Activated CD4-positive, alpha-beta T cell treated with anti-CD3 and anti-CD28 coated beads, Interleukin-2, amount 10 ng/mL, durations not matched to agents 7 days and 5 days (primary cell): ENCODE results near the gene GIGYF2. TPM values are rescaled to one million over a fixed set of nuclear protein-coding genes. Genes with fewer than 3 reads are reported as not detected.

ENCODE experiments used
- CTCF ChIA-PET: fragments of 350-600 bp; sonication (Branson Sonifier 250); formaldehyde crosslinking; loops from one replicate; lab custom pipeline; 2021; ENCODE audit warnings: antibody characterized with exemption; lab: Charles Lee
- POLR2A ChIA-PET: fragments of 350-600 bp; sonication (Branson Sonifier 250); formaldehyde crosslinking; loops from one replicate; lab custom pipeline; 2021; ENCODE audit warnings: antibody characterized with exemption; lab: Charles Lee
- DNase-seq: peaks from one replicate; pipeline ENCODE4 v3.0.0-alpha.2; 2020
- H3K27ac Mint-ChIP-seq: one replicate; pipeline ENCODE4 v1.8.0; 2021; ENCODE audit warnings: mild to moderate bottlenecking, moderate library complexity, mixed read lengths
- H3K27me3 Mint-ChIP-seq: one replicate; pipeline ENCODE4 v1.8.0; 2021; ENCODE audit warnings: mixed read lengths
- H3K36me3 Mint-ChIP-seq: one replicate; pipeline ENCODE4 v1.8.0; 2021; ENCODE audit warnings: low read depth, mixed read lengths
- H3K4me1 Mint-ChIP-seq: one replicate; pipeline ENCODE4 v1.8.0; 2021; ENCODE audit warnings: mixed read lengths
- H3K4me3 Mint-ChIP-seq: one replicate; pipeline ENCODE4 v1.8.0; 2021; ENCODE audit warnings: mild to moderate bottlenecking, moderate library complexity, mixed read lengths
- H3K9me3 Mint-ChIP-seq: one replicate; pipeline ENCODE4 v1.8.0; 2021; ENCODE audit warnings: mixed read lengths
- total RNA-seq, 2 experiments: library from RNA; stranded (reverse); gene quantifications; one replicate each; pipeline ENCODE4 v1.2.3, GENCODE V29; 2021

The GIGYF2 gene
- total RNA-seq, 2 experiments from 2014 or later = 54.3 to 58.7 TPM

DNA sequence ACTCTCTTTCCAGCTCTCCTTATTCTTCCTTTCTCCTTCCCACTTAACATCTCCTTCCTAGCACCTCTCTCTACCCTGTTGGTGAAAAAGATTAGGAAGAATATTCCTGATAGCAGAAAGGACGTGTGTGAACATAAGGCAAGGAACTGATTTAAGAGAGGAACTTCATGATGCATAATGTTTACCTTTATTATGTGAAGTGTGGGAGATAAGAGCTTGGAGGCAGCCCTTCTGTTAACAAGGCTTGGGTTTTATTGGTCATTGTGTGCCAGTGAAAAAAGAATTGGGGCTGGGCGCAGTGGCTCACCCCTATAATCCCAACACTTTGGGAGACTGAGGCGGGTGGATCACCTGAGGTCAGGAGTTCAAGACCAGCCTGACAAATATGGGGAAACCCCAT, 44.8 kb downstream of the GIGYF2 start:
- no peaks in the 10 kb centered on the region for H3K9me3 Mint-ChIP-seq
- peaks cover 12% of the 10 kb centered on the region for H3K4me1 Mint-ChIP-seq
- POLR2A ChIA-PET = no interaction called here
- H3K27me3 Mint-ChIP-seq = no peaks in the 10 kb centered on the region
- CTCF ChIA-PET = interaction anchor here (1.2 kb wide), 1 partner anchor 13 kb away, joined by 4 read pairs; no protein-coding TSS in a partner anchor
- peaks cover 20% of the 10 kb centered on the region for H3K36me3 Mint-ChIP-seq
- H3K4me3 Mint-ChIP-seq = no peak overlapping the region
- H3K27ac Mint-ChIP-seq = no peak overlapping the region
- no peak for DNase-seq

DNA sequence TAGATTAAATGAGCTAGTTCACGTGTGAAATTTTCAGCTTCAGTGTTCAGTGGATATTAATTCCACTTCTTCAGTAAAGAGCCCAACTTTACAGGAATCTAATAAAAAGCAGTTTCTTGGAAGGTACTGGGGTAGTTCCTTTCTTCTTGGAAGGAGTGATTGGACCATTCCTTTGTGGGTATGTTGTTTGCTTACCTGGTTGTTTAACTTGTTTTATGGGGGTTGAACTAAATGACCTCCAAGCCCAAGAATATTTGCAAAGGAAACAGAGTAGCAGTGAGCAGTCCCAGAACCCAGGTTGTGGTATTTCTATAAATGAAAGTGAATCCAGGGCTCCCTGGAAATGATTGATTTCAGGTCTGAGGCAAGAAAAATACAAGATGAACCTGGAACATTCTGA, 47.8 kb downstream of the GIGYF2 start:
- H3K36me3 Mint-ChIP-seq = peaks cover 29% of the 10 kb centered on the region
- no peaks in the 10 kb centered on the region for H3K9me3 Mint-ChIP-seq
- no peaks in the 10 kb centered on the region for H3K27me3 Mint-ChIP-seq
- H3K27ac Mint-ChIP-seq = no peak overlapping the region
- no peak overlapping the region for H3K4me3 Mint-ChIP-seq
- ChIA-PET CTCF (interaction anchor here (1.4 kb wide), 1 partner anchor 50 kb away, joined by 3 read pairs; no protein-coding TSS in a partner anchor), POLR2A (no interaction called here)
- peaks cover 16% of the 10 kb centered on the region for H3K4me1 Mint-ChIP-seq
- DNase-seq = no peak

DNA sequence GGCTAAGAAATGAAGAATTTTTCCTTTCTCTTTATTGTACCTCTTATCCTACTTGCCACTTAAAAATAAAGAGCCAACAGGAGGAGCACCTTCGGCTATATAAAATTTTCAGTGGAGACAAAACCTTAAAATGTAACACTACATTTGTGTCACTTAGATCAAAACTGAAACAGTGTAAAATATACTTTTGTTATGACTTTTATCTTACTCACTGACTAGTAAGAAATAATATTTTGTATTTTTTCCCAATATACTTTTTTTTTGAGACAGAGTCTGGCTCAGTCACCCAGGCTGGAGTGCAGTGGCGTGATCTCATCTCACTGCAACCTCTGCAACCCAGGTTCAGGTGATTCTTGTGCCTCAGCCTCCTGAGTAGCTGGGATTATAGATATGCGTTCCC, 50.9 kb downstream of the GIGYF2 start:
- DNase-seq = no peak

DNA sequence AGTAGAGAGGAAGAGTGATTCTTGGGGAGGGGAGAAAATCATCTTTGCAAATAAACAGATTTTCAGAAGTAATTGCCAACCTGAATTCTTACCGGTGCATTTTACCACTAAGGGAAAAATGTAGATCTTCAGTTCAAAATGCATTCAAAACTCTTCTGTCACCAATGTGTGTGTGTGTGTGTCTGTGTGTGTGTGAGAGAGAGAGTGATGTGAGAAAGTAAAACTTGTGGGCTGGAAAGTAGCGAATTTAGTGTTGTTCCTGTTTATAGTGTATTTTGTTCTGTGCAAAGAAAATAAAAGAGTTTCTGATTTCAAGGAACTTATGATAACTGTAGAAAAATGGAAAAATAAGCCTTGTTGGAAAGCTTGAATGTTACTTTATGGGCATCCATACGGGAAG, 52.2 kb downstream of the GIGYF2 start:
- CTCF ChIA-PET = no interaction called here
- peaks cover 21% of the 10 kb centered on the region for H3K36me3 Mint-ChIP-seq
- no peaks in the 10 kb centered on the region for H3K27me3 Mint-ChIP-seq

More for the DNA sequence above, 50.9 kb downstream of the GIGYF2 start:
- Mint-ChIP-seq H3K9me3 (no peaks in the 10 kb centered on the region), H3K4me3 (no peak overlapping the region), H3K4me1 (peaks cover 16% of the 10 kb centered on the region), H3K27me3 (no peaks in the 10 kb centered on the region), H3K27ac (no peak overlapping the region), H3K36me3 (peaks cover 29% of the 10 kb centered on the region)
- POLR2A ChIA-PET = no interaction called here
- CTCF ChIA-PET = no interaction called here

DNA sequence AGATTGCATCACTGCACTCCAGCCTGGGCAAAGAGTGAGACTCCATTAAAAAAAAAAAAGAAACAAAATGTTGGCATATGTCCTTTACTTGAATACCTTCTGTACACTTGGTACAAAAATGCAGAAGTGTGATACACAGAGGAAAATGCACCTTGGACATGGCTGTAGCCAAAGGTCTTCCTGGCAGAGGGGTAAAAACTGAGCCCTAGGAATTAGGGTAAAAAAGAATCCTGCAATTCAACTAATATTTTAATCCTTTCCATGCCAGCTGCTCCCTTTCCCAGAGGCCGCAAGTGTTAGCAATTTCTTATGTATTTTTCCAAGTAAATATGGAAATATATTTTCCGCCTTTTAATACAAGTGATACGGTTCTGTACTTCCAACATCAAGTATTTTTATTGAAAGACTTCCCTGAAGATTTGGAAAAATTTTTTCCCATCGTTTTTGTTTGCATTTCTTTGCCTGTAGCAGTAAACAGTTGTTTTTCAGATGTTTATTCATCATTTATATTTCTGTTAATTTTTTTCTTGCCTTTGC, 53.1 kb downstream of the GIGYF2 start:
- CTCF ChIA-PET = interaction anchor here (1.2 kb wide), 1 partner anchor 10 kb away, joined by 3 read pairs; no protein-coding TSS in a partner anchor
- no peak for DNase-seq
- no peak overlapping the region for H3K4me3 Mint-ChIP-seq

More for the DNA sequence above, 52.2 kb downstream of the GIGYF2 start:
- H3K4me1 Mint-ChIP-seq = peaks cover 11% of the 10 kb centered on the region
- no peaks in the 10 kb centered on the region for H3K9me3 Mint-ChIP-seq
- H3K4me3 Mint-ChIP-seq = no peak overlapping the region
- no peak overlapping the region for H3K27ac Mint-ChIP-seq
- DNase-seq = no peak
- POLR2A ChIA-PET = no interaction called here

DNA sequence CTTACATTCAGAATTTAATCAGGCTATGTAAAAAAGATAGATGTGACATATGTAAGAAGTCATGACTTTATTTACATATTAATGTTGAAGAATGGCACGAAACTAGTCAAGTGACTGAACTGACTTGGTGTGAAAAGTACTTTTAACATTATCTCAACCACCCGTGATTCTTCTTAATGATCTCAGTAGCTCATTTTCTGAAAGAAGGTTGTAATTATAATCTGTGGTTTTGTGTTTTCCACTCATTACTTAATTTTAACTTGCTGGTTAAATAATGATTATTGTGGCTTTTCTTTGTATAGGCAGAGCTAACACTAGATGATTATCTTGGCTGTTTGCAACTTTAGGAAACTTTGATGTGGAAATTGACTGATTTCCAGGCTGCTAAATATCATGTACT, 60.8 kb downstream of the GIGYF2 start:
- Mint-ChIP-seq H3K9me3 (no peaks in the 10 kb centered on the region), H3K27me3 (no peaks in the 10 kb centered on the region), H3K36me3 (peaks cover 28% of the 10 kb centered on the region), H3K4me1 (peaks cover 19% of the 10 kb centered on the region), H3K4me3 (no peak overlapping the region), H3K27ac (peak overlapping the region; percentile 9)
- DNase-seq = no peak
- ChIA-PET CTCF (interaction anchor here (0.6 to 1.4 kb wide), 4 partner anchors 9 to 64 kb away, joined by 3 to 4 read pairs (median 3); no protein-coding TSS in a partner anchor), POLR2A (no interaction called here)

More for the DNA sequence above, 53.1 kb downstream of the GIGYF2 start:
- H3K27ac Mint-ChIP-seq = no peak overlapping the region
- no peaks in the 10 kb centered on the region for H3K27me3 Mint-ChIP-seq
- peaks cover 4% of the 10 kb centered on the region for H3K4me1 Mint-ChIP-seq
- no peaks in the 10 kb centered on the region for H3K9me3 Mint-ChIP-seq
- peaks cover 21% of the 10 kb centered on the region for H3K36me3 Mint-ChIP-seq
- POLR2A ChIA-PET = no interaction called here

DNA sequence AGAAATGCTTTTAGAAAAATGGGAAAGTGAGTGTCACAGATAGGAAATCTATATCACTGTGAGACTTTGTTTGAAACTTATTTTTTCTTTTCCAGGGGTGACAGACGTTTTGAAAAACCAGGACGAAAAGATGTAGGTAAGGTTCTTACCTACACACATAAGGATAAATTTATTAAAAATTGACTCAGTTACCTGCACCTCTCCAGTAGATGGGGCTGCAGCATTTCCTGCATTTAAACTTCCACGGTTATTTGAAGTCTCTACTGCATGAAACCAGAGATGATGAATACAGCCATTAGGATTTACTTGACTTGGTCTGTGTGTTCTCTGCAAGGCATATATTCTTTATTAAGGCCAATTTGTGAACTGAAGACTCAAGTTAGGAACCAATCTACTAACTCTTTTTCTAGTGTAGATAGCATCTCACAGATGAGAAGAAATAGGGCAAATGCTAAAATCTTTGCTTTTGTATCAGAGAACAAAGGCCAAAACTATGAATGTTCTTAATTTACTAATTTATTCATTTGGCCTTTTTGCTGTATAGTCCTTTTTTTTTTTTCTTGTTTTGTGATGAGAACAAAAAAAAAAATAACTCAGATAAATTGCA, 64.3 kb downstream of the GIGYF2 start:
- Mint-ChIP-seq H3K36me3 (peaks cover 30% of the 10 kb centered on the region), H3K4me1 (peaks cover 22% of the 10 kb centered on the region), H3K4me3 (no peak overlapping the region), H3K9me3 (no peaks in the 10 kb centered on the region), H3K27me3 (no peaks in the 10 kb centered on the region), H3K27ac (no peak overlapping the region)
- POLR2A ChIA-PET = no interaction called here
- DNase-seq = peak; percentile 64
- CTCF ChIA-PET = no interaction called here

DNA sequence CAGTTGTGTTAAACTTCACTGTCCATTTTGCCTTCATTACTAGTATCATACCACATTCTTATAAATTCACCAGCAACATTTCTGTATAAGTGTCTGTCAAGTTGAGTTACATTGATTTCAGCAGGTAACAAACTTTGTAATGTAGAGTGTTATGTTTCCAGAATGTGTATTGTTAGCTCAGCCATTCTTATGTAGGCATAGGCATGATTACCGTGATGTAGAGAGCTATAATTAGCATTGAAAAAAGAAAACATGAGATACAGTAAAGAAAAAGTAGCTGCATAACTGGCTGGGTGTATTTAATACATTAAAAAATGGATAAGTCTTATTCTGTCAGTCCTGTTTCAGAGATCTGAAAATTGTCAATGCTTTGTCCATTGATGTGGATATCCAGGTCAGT, 70.7 kb downstream of the GIGYF2 start:
- CTCF ChIA-PET = interaction anchor here (1.5 kb wide), 1 partner anchor 10 kb away, joined by 3 read pairs; no protein-coding TSS in a partner anchor
- Mint-ChIP-seq H3K4me1 (peaks cover 22% of the 10 kb centered on the region), H3K4me3 (no peak overlapping the region), H3K27me3 (no peaks in the 10 kb centered on the region), H3K36me3 (peaks cover 43% of the 10 kb centered on the region), H3K27ac (no peak overlapping the region), H3K9me3 (no peaks in the 10 kb centered on the region)
- POLR2A ChIA-PET = no interaction called here
- DNase-seq = no peak

DNA sequence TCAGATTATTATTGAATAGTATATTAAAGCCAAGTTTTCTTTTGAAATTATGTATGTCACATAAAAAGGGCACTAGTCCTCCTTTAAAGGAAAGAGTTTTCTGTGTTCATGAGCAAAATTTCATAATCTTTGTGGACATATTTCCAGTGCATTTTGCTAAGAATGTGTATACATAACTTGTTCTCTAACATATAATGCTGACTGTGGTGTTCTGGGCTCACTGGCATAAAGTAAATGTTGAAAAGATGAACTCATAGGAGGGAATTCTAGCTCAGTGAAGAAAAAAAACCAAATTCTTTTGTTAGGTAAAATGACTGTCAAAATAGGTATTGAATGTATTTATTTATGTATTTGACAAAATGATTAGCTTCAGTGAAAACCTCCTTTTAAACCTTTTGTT, 73.1 kb downstream of the GIGYF2 start:
- Mint-ChIP-seq H3K9me3 (no peaks in the 10 kb centered on the region), H3K27ac (no peak overlapping the region), H3K4me1 (peaks cover 28% of the 10 kb centered on the region), H3K27me3 (no peaks in the 10 kb centered on the region), H3K36me3 (peaks cover 45% of the 10 kb centered on the region), H3K4me3 (no peak overlapping the region)
- DNase-seq = no peak
- CTCF ChIA-PET = interaction anchor here (1.0 kb wide), 1 partner anchor 22 kb away, joined by 3 read pairs; no protein-coding TSS in a partner anchor
- POLR2A ChIA-PET = no interaction called here

DNA sequence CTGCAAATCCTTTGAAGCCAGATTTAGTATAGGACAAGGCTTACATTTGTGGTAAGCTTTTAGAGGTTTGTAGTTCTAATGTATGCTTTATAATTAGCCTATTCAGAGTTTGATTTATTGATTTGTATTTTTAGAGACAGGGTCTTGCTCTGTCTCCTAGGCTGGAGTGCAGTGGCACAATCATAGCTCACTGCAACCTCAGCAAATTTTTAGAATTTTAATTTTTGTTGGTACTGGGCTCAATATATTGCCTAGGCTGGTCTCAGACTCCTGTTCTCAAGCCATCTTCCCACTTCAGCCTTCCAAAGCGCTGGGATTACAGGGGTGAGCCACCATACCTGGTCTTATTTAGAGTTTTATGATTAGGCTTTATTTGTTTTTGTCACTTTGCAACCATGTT, 74.7 kb downstream of the GIGYF2 start:
- H3K36me3 Mint-ChIP-seq = peaks cover 44% of the 10 kb centered on the region
- no peaks in the 10 kb centered on the region for H3K9me3 Mint-ChIP-seq
- H3K4me1 Mint-ChIP-seq = peaks cover 22% of the 10 kb centered on the region
- H3K4me3 Mint-ChIP-seq = no peak overlapping the region
- no peak for DNase-seq
- peak overlapping the region; percentile 16 for H3K27ac Mint-ChIP-seq
- ChIA-PET POLR2A (no interaction called here), CTCF (interaction anchor here (0.6 kb wide), 1 partner anchor 25 kb away, joined by 3 read pairs; no protein-coding TSS in a partner anchor)
- no peaks in the 10 kb centered on the region for H3K27me3 Mint-ChIP-seq

DNA sequence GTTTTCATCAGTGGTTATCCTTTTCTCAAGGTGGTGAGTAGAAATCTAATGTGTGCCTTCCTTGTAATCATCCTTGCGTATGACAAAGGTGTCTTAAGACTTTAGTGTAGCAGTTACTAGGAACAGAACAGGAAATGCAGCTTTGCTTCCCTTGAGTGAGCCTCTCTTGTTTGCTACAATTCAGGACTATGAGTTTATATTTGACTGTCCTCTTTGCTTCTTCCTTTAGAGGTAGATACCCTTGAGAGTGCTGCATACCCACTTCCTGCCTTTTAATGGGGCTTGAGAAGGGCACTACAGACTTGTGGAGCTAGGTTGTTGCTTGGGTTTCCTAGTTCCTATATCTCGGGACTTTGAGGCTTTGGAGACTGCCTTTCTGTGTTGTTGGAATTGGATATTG, 75.4 kb downstream of the GIGYF2 start:
- Mint-ChIP-seq H3K4me3 (no peak overlapping the region), H3K27ac (no peak overlapping the region), H3K36me3 (peaks cover 43% of the 10 kb centered on the region), H3K27me3 (no peaks in the 10 kb centered on the region), H3K4me1 (peaks cover 22% of the 10 kb centered on the region), H3K9me3 (no peaks in the 10 kb centered on the region)
- ChIA-PET CTCF (interaction anchor here (0.6 kb wide), 1 partner anchor 24 kb away, joined by 3 read pairs; no protein-coding TSS in a partner anchor), POLR2A (no interaction called here)
- DNase-seq = no peak

DNA sequence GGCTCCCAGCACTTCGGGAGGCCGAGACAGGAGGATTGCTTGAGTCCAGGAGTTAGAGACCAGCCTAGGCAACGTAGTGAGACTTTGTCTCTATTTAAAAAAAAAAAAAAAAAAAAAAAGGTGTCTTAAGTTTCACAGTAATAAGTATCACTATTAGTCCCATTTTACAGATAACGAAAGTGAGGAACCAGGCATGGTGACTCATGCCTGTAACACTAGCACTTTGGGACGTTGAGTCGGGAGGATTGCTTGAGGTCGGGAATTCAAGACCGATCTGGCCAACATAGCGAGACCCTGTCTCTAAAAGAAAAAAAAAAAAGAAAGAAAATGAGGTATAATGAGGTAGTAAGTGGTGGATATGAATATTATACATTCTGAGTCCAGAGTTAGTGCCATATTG, 76.7 kb downstream of the GIGYF2 start:
- Mint-ChIP-seq H3K4me1 (peaks cover 22% of the 10 kb centered on the region), H3K27ac (no peak overlapping the region), H3K27me3 (no peaks in the 10 kb centered on the region), H3K9me3 (no peaks in the 10 kb centered on the region), H3K36me3 (peaks cover 33% of the 10 kb centered on the region), H3K4me3 (no peak overlapping the region)
- POLR2A ChIA-PET = no interaction called here
- DNase-seq = no peak
- CTCF ChIA-PET = no interaction called here

DNA sequence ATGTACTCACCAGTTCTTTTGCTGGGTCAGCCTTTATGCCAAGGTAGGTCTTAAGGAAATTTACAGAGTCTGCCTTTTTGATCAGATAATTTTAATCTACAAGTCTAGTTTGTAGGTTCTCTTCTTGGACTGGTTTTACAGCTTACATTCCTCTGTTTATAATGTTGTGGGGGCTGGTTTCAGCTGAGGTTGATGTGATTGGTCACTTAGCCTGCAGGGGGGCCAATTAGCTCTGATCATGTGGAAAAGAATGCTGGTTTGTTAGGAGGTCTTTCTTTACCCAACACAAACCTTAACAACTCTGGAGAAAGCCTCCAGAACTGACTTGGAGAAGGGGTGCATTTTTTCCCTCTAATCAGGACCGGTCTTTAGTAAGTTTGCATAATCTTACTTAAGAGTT, 79.3 kb downstream of the GIGYF2 start, which contains the start of gene KCNJ13:
KCNJ13 (minus strand) TSS at position 131 of the 400 bp plus-strand sequence. CDS start 5,203 bp downstream, outside the sequence.
- ChIA-PET CTCF (no interaction called here), POLR2A (no interaction called here)
- no peaks in the 10 kb centered on the region for H3K9me3 Mint-ChIP-seq

More for the DNA sequence above, 79.3 kb downstream of the GIGYF2 start, which contains the start of gene KCNJ13:
- Mint-ChIP-seq H3K4me1 (peaks cover 21% of the 10 kb centered on the region), H3K36me3 (peaks cover 22% of the 10 kb centered on the region), H3K27me3 (no peaks in the 10 kb centered on the region), H3K4me3 (no peak within 1 kb of the TSS), H3K27ac (no peak within 1 kb of the TSS)
- no peak for DNase-seq
